Panc1 (cell line): ENCODE data around the gene PGAM5.
A peak's percentile ranks its signal among the peaks of the same experiment; 100 is the strongest.

Experiments used
- CTCF ChIP-seq: fragments of 450-650 bp; IDR thresholded peaks from 2 replicates; pipeline ENCODE4 v1.5.1; 2017; ENCODE audit warnings: mild to moderate bottlenecking
- POLR2AphosphoS5 ChIP-seq: IDR thresholded peaks from 2 replicates; pipeline ENCODE4 v1.6.1; 2012; ENCODE audit warnings: mild to moderate bottlenecking, low read depth, low read length, moderate library complexity
- REST ChIP-seq, 2 experiments: IDR thresholded peaks; 2 replicates each; pipeline ENCODE4 v1.6.1; 2011 to 2012; ENCODE audit warnings: low read depth in 2 of 2, control low read depth in 1 of 2, low read length in 1 of 2, mild to moderate bottlenecking in 1 of 2, moderate library complexity in 1 of 2; ENCODE audit not compliant: insufficient read depth in 1 of 2
- SIN3A ChIP-seq: IDR thresholded peaks from 2 replicates; pipeline ENCODE4 v1.6.1; 2012; ENCODE audit warnings: low read depth, mild to moderate bottlenecking, low read length, moderate library complexity, borderline replicate concordance; ENCODE audit not compliant: insufficient read depth
- TCF7L2 ChIP-seq: IDR thresholded peaks from 2 replicates; pipeline ENCODE4 v1.6.1; 2011; ENCODE audit warnings: mild to moderate bottlenecking, low read depth, low read length, inconsistent platforms

GRCh38 chr12:132761921-132762583 is 51.4 kb downstream of the PGAM5 start:
- TF ChIP-seq CTCF, result no peak
- TF ChIP-seq SIN3A, result no peak
- TF ChIP-seq TCF7L2, result no peak
- TF ChIP-seq POLR2AphosphoS5, result peak; percentile 91
- TF ChIP-seq REST (IDR thresholded peaks at IDR 0.05; ENCODE audit: insufficient read depth in 1 of 2, low read depth in 2 of 2, low read length in 1 of 2), result no peak
